GM21515 (cell line): ENCODE measurements around the gene SMC5.

Experiments used
- ATAC-seq: cut with Tn5 transposase; IDR thresholded peaks from one replicate; pipeline ENCODE4 v1.9.1; 2021; ENCODE audit not compliant: unreplicated experiment

Gene SMC5

DNA sequence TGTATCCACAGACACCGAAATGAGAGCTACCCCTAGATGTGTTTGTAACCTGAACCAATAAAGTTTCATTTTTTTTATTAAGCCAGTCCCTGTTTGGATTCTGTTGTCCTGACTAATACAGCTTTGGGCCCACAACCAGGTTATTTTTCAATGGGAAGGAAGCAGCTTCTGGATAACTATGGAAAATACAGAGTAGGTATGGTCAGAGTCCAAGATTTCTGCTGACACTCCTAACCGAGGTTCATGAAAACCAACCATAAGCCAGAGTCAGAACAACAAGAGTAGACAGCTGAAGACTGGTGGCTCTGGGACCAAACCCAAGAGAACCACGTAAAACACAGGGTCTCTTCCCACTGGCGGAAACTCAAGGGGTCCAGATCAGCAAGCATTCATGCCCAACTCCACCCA, 144.8 kb downstream of the SMC5 start:
- no peak for ATAC-seq

GRCh38 chr9:70404261-70404660, 145.5 kb downstream of the SMC5 start:
- no peak for ATAC-seq
